GM12872 (cell line): ENCODE data around the gene TRIM47.

Experiments
- CTCF ChIP-seq: IDR thresholded peaks from 3 replicates; pipeline ENCODE4 v1.5.1; 2011; ENCODE audit warnings: low read depth, mild to moderate bottlenecking, low read length, moderate library complexity; ENCODE audit not compliant: insufficient read depth

The TRIM47 gene

GRCh38 chr17:75845933-75846691 is 32.3 kb downstream of the TRIM47 start:
- TF ChIP-seq CTCF: no peak

GRCh38 chr17:75845058-75845711 is 33.2 kb downstream of the TRIM47 start:
- TF ChIP-seq CTCF: peak; percentile 97

GRCh38 chr17:75844530-75845057 is 33.8 kb downstream of the TRIM47 start:
- TF ChIP-seq CTCF: no peak

- TF ChIP-seq CTCF: no peak
These were observed 34.5 kb downstream of the TRIM47 start, which contains the start of gene UNC13D for GRCh38 chr17:75843577-75844529. TSS of gene UNC13D (minus strand) at chr17:75844404. CDS start at chr17:75844337, 67 bp downstream.

- 0 out of 3 replicates have a peak, but pooled peaks have one; percentile 6 for TF ChIP-seq CTCF
These were observed 35.3 kb downstream of the TRIM47 start for GRCh38 chr17:75842963-75843576.

- no peak for TF ChIP-seq CTCF
These were observed 36.0 kb downstream of the TRIM47 start for GRCh38 chr17:75842411-75842810.

- TF ChIP-seq CTCF: no peak
These were observed 37.6 kb downstream of the TRIM47 start for GRCh38 chr17:75840799-75841164.
